Measurements from ENCODE around the gene ARHGAP42.

ARHGAP42 gene

DNA sequence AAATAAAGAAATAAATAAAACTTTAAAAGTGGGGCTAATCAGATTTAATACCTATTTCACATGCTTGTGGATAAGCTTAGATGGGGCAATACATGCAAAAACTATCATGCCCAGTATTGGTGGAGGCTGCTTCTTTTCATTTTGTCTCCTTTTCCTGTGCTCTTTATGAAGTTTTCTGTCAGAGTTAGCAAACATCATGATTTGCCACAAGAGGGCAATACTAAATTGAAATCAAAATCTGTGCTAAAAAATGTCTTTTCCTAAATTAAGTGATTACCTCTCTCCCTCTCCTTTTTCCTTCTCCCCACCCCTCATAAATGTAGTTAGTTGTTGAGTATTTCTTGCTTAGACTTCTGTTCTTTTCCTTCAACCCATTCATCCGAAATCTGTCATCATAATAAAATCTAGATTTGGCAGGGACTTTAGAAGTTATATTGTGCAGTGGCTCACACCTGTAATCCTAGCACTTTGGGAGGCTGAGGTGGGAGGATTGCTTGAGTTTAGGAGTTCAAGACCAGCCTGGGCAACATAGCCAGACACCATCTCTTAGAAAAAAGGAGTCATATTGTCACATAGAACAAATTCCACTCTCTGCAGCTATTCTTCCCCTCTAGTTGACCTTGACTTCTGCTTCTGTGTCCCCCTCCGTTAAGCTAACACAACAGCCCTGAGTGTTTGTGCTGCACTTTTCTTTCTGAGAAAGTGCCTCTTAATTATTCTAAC is 4.7 kb upstream of the ARHGAP42 start:
- no peak for DNase-seq (ENCODE audit: low read depth in 2 of 2, low spot score in 1 of 2)

GRCh38 chr11:100683126-100683525 is 4.0 kb upstream of the ARHGAP42 start:
- no peak for DNase-seq (ENCODE audit: low read depth in 2 of 2, low spot score in 1 of 2)

GRCh38 chr11:100684101-100685065 is 2.7 kb upstream of the ARHGAP42 start:
- no peak for DNase-seq (ENCODE audit: low read depth in 2 of 2, low spot score in 1 of 2)

- no peak for DNase-seq (ENCODE audit: low read depth in 2 of 2, low spot score in 1 of 2)
Observed at GRCh38 chr11:100686476-100687053, 523 bp upstream of the ARHGAP42 start.

DNA sequence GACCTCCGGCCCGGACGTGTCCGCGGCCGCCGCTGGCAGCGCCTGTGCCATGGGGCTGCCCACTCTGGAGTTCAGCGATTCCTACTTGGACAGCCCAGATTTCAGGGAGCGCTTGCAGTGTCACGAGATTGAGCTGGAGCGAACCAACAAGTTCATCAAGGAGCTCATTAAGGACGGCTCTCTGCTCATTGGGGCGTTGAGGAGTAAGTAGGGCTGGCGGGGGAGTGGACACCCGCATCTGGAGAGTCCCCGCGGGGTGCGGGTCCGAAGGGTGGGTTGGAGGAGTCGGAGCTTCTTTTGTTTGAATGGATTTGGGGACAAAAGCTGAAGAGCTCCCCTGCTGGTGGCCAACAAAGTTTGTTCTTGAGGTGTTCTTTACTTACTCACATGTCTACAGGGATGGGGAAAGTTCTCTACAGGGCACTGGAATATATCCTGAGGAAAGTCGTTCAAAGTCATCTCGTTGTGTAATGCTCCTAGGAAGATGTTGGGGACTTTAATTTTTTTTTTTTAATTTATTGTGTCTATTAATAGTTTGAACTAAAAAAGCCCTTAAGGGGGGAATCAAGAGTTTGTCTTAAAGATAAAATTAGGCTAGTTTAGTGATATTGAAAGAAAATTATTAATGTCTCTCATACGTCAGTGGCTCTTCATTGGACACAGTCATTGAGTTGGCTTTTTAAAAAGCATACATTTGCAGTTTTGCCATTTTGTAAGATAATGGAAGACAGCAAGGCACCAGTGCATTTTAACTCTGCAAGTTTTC is 725 bp downstream of the ARHGAP42 start:
- DNase-seq (ENCODE audit: low read depth in 2 of 2, low spot score in 1 of 2), result no peak

GRCh38 chr11:100689141-100689540 is 2.1 kb downstream of the ARHGAP42 start:
- DNase-seq (ENCODE audit: low read depth in 2 of 2, low spot score in 1 of 2), result no peak

DNA sequence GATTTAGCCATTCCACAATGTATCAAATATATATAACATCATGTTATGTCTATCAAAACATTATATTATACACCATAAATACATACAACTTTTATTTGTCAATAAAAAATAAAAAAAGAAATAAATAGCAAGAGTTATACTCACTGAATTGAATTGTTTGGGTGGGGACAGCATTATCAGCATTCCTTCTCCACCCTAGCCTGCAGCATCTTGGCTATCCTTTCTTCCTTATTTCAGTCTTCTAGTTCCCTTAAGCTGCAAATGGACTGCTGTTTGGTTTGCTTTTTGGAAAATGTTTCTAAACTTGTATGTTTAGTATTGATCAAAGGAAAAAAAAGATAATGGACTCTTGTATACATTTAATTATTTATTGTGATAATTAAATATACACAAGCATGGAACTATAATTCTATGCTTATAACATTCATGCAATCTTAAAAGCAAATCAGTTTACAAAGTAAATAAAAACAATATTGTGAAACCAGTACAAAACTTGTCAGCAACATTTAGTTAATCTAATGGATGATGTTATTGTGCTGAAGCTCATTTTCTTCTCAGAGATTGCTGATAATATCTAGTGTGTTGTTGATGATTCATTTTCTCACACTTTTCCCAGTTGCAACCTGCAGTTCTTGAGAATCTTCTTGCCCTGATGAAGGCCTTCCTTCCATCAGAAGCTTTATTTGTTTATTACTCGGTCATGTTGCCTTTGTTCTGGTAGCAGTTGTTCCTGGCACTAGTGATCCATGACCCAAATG is 5.0 kb downstream of the ARHGAP42 start:
- DNase-seq (ENCODE audit: low read depth in 2 of 2, low spot score in 1 of 2), result no peak

GRCh38 chr11:100695911-100696310 is 8.8 kb downstream of the ARHGAP42 start:
- no peak for DNase-seq (ENCODE audit: low read depth in 2 of 2, low spot score in 1 of 2)

DNA sequence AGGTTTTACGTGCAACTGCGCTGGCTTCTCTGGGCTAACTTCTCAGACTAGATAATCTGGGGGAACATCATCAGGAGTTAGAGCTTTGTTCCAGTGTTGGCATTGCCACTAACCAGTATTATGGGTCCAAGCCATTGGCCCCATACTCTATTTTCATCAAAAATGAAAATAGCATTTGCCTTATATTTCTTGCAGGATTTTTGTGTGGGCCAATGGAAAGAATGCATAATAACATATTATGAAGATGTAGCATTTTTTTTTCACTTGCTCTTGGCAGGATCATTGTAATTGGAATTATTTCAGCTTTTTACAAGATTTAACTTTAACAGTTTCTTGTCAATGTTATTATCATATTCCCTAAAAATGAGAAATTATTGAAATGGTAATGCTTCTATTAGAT is 16.1 kb downstream of the ARHGAP42 start:
- no peak for DNase-seq (ENCODE audit: low read depth in 2 of 2, low spot score in 1 of 2)

- no peak for DNase-seq (ENCODE audit: low read depth in 2 of 2, low spot score in 1 of 2)
Observed at GRCh38 chr11:100703801-100704575, 16.9 kb downstream of the ARHGAP42 start.

GRCh38 chr11:100705447-100705846 is 18.4 kb downstream of the ARHGAP42 start:
- DNase-seq (ENCODE audit: low read depth in 2 of 2, low spot score in 1 of 2), result no peak

GRCh38 chr11:100706179-100706578 is 19.1 kb downstream of the ARHGAP42 start:
- no peak for DNase-seq (ENCODE audit: low read depth in 2 of 2, low spot score in 1 of 2)

DNA sequence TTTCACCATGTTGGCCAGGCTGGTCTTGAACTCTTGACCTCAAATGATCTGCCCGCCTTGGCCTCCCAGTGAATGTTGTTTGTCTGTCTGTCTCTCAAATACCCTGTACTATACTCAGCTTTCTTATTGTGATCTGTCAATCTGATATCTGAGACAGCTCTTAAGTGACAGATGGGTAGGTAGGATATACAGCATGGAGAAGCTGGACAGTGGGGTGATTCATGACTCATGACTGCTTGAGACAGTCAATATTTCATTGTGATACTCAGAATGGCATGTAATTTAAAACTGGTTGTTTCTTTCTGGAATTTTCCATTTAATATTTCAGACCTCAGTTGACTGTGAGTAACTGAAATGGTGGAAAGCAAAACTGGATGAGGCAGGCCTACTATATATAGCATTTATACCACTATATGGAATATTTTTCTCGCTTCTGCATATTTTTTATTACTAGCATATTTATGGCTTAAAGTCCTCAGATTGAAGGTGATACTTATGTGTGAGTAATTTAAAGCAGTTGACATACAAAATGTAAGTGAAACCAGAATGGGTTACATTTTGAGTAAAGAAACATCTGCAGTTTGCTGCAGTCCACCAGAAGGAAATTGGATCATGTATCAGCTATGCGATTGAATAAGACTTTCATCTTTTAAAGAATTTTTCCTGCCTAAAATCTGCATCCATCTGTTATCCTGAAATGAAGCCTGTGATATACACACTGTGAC is 22.3 kb downstream of the ARHGAP42 start:
- DNase-seq (ENCODE audit: low read depth in 2 of 2, low spot score in 1 of 2), result no peak

- DNase-seq (ENCODE audit: low read depth in 2 of 2, low spot score in 1 of 2), result no peak
Observed at GRCh38 chr11:100711984-100712383, 24.9 kb downstream of the ARHGAP42 start.

DNA sequence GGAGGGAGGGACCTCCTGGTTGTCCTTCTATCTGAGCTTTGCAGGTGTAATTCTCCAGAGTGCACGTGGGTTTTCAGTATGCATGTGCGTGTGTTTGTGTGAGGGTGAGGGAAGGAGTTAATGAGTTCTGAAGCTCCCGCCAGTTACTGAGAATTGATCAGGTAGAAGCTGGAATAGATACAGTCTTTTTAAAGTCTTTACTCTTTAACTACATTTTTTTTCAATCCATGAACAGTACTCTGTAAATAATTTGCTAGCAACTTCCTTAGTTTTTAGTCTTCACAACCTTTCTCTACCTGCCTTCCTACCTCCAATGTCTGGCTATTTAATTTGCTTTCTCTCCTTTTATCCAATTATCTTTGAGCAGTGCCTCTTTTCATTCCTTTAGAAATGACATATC is 25.5 kb downstream of the ARHGAP42 start:
- no peak for DNase-seq (ENCODE audit: low read depth in 2 of 2, low spot score in 1 of 2)

DNA sequence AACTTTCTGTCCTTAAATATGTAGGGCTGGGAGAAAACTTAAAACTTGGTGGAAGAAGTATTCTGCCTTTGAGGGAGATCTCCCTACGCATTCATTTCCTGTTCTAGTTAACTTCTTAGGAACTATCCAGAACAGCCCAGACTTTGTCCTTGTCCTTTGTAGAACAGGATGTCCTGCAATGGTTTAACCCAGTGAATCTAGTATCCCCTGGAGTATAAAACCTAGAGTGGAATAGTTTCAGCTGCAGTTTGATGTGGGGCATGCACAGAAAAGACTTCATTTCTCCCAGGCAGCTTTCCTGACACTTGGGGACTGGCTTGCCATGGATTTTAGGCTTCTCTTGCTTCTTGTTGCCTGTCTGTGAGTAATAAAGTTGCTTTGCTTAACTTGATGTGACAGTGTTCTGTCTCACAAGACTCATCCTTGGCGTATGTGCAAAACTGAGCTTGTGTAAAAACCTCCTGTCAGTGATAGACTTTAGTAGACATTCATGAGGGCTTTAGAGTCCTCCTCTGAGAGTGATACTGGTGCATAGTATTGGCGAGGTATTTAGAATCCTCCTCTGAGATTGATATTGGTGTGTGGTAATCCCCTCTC is 28.2 kb downstream of the ARHGAP42 start:
- no peak for DNase-seq (ENCODE audit: low read depth in 2 of 2, low spot score in 1 of 2)

DNA sequence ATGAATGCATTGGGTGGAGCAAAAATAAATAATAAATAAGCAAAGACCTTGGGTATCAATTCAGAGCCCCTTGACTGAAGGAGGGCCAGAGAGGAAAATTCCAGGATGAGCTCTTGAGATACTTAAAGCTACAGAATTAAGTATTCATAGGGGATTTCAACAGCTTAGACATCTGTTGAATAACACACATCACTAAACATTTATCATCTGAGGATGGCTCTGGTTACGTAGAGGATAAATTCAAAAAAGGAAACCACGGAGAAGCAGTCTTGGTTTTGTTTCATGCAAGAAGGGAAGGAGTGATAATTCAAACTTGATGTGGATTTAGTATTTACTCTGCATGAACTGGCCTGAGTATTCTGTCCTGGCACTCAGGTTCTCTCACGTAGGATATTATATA is 29.8 kb downstream of the ARHGAP42 start:
- DNase-seq (ENCODE audit: low read depth in 2 of 2, low spot score in 1 of 2), result no peak

GRCh38 chr11:100719362-100719761 is 32.3 kb downstream of the ARHGAP42 start:
- no peak for DNase-seq (ENCODE audit: low read depth in 2 of 2, low spot score in 1 of 2)

DNA sequence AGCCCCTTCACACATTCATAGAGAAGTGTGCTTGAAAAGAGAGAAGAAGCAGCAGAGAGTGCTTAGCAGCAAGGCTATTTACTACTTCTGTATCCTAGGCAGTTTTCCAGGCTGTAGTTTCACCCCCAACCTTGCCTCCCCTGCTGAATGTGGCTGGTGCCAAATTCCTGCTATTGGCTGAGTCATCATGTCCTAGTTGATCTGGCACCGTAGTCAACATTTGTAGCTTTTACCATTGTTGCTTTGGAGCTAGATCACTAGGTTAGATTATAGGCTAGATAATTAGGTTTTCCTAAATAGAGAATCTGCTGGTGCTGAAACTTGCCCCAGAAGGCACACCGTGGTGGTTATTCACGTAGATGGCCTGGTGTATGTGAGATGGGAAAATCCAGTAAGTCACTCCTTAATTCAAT is 32.7 kb downstream of the ARHGAP42 start:
- DNase-seq (ENCODE audit: low read depth in 2 of 2, low spot score in 1 of 2), result no peak
